HepG2 (cell line): ENCODE measurements around the gene GNAS-AS1.

Experiments used
- NFYB ChIP-seq: sonication (generic); formaldehyde crosslinking; IDR thresholded peaks from 2 replicates; pipeline ENCODE4 v1.4.0; 2020; ENCODE audit warnings: missing genetic modification reagents
- PHF5A ChIP-seq: IDR thresholded peaks from one replicate; pipeline ENCODE4 v1.6.1; 2018; ENCODE audit warnings: low read depth, missing genetic modification reagents; ENCODE audit not compliant: unreplicated experiment
- RFX1 ChIP-seq: fragments of 450-650 bp; IDR thresholded peaks from 2 replicates; pipeline ENCODE4 v1.6.1; 2017
- TF ChIP-seq, protein P1 (sequence below), 2 experiments: sonication (generic) in 1 of 2; formaldehyde crosslinking in 1 of 2; IDR thresholded peaks; 2 replicates each; pipeline versions ENCODE4 v1.5.1 to v1.6.1; 2011 to 2020; ENCODE audit warnings: borderline replicate concordance in 1 of 2, low read depth in 1 of 2, low read length in 1 of 2, mild to moderate bottlenecking in 1 of 2, missing genetic modification reagents in 1 of 2, moderate library complexity in 1 of 2
- TF ChIP-seq, protein P2 (sequence below): sonication (generic); formaldehyde crosslinking; IDR thresholded peaks from 2 replicates; pipeline ENCODE4 v1.5.0; 2020; ENCODE audit warnings: mild to moderate bottlenecking, missing genetic modification reagents, moderate library complexity

DNA sequence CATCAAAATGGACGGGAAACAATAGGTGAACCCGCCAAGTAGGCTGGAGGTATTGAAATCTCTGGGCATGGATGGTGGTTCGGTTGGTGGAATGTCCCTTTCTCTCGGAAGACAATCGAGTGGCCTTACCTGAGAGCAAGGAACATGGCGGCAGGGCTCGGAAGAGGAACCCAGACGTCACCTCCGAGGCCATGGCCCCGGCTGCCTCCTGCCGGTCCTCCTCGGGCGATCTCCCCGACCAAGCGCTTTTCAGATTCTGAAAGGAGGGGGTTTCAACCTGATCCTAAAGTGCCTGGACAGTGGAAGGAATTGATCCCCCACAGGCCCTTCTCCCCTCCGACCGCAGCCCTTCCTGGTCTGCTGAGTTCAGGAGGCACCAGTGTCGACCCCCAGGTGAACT, 47.2 kb downstream of the GNAS-AS1 start:
- TF ChIP-seq RFX1 (no peak), NFYB (CRISPR knock-in tag) (no peak), PHF5A (no peak)
- TF ChIP-seq, protein P1, sequence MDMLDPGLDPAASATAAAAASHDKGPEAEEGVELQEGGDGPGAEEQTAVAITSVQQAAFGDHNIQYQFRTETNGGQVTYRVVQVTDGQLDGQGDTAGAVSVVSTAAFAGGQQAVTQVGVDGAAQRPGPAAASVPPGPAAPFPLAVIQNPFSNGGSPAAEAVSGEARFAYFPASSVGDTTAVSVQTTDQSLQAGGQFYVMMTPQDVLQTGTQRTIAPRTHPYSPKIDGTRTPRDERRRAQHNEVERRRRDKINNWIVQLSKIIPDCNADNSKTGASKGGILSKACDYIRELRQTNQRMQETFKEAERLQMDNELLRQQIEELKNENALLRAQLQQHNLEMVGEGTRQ (IDR thresholded peaks at IDR 0.05; ENCODE audit: low read depth, low read length) = no peak
- TF ChIP-seq, protein P1 (CRISPR knock-in tag; IDR thresholded peaks at IDR 0.05; ENCODE audit: borderline replicate concordance) = no peak
- TF ChIP-seq, protein P2, sequence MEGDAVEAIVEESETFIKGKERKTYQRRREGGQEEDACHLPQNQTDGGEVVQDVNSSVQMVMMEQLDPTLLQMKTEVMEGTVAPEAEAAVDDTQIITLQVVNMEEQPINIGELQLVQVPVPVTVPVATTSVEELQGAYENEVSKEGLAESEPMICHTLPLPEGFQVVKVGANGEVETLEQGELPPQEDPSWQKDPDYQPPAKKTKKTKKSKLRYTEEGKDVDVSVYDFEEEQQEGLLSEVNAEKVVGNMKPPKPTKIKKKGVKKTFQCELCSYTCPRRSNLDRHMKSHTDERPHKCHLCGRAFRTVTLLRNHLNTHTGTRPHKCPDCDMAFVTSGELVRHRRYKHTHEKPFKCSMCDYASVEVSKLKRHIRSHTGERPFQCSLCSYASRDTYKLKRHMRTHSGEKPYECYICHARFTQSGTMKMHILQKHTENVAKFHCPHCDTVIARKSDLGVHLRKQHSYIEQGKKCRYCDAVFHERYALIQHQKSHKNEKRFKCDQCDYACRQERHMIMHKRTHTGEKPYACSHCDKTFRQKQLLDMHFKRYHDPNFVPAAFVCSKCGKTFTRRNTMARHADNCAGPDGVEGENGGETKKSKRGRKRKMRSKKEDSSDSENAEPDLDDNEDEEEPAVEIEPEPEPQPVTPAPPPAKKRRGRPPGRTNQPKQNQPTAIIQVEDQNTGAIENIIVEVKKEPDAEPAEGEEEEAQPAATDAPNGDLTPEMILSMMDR (CRISPR knock-in tag) = no peak
